Suprapubic skin (tissue), 4 donors: ENCODE data around the gene OTOG. TPM values are rescaled to one million over a fixed set of nuclear protein-coding genes. Genes with fewer than 3 reads are reported as not detected.

Experiments used
- DNase-seq, 2 donors: peaks; one replicate each; pipeline ENCODE4 v3.0.0-alpha.2; 2019; ENCODE audit warnings: low spot score in 2 of 2
- H3K27ac ChIP-seq: fragments of 200-600 bp; sonication (generic); one replicate; pipeline ENCODE4 v1.5.1; 2019
- H3K27me3 ChIP-seq: fragments of 200-600 bp; sonication (generic); one replicate; pipeline ENCODE4 v1.5.1; 2019
- H3K36me3 ChIP-seq: fragments of 200-600 bp; sonication (generic); one replicate; pipeline ENCODE4 v1.5.1; 2019
- H3K4me1 ChIP-seq: fragments of 200-600 bp; sonication (generic); one replicate; pipeline ENCODE4 v1.5.1; 2019
- H3K4me3 ChIP-seq: fragments of 200-600 bp; sonication (generic); one replicate; pipeline ENCODE4 v1.5.1; 2019; ENCODE audit warnings: mild to moderate bottlenecking
- H3K9me3 ChIP-seq: fragments of 200-600 bp; sonication (generic); one replicate; pipeline ENCODE4 v1.5.1; 2019
- CTCF ChIP-seq, 2 donors: fragments of 200-600 bp in 1 of 2; fragments of 450-650 bp in 1 of 2; sonication (generic) in 1 of 2; IDR thresholded peaks; one replicate each; pipeline ENCODE4 v1.5.1; 2016 to 2019; ENCODE audit warnings: antibody characterized with exemption in 2 of 2, mild to moderate bottlenecking in 1 of 2, moderate library complexity in 1 of 2
- EP300 ChIP-seq: sonication (generic); formaldehyde crosslinking; IDR thresholded peaks from one replicate; pipeline ENCODE4 v1.6.1; 2017; ENCODE audit warnings: antibody characterized with exemption
- POLR2A ChIP-seq, 2 donors: fragments of 450-650 bp; IDR thresholded peaks; one replicate each; pipeline ENCODE4 v1.6.1; 2017; ENCODE audit warnings: antibody characterized with exemption in 2 of 2, mild to moderate bottlenecking in 2 of 2, moderate library complexity in 2 of 2
- POLR2AphosphoS5 ChIP-seq, 3 donors: sonication (generic); formaldehyde crosslinking; IDR thresholded peaks; one replicate each; pipeline ENCODE4 v1.6.1; 2017; ENCODE audit warnings: antibody characterized with exemption in 3 of 3
- WGBS: methylation state at CpG from one replicate; pipeline ENCODE4 v1.1.5; 2018; 5-methylcytosine and 5-hydroxymethylcytosine counted together
- total RNA-seq, 4 donors: library from RNA; depleted of rRNA; stranded (reverse); fragments of >200 nt; gene quantifications; one replicate each; pipeline ENCODE4 v1.1.0, GENCODE V29; 2016

The OTOG gene
- total RNA-seq, 4 donors from 2014 or later = not detected

GRCh38 chr11:17609291-17610084 lies 62.4 kb downstream of the OTOG start:
- TF ChIP-seq CTCF (IDR thresholded peaks at IDR 0.05) (no peak), EP300 (no peak), POLR2AphosphoS5 (IDR thresholded peaks at IDR 0.05) (no peak), POLR2A (IDR thresholded peaks at IDR 0.05) (no peak)
- H3K9me3 ChIP-seq = no peaks in the 10 kb centered on the region
- H3K4me3 ChIP-seq = no peak overlapping the region
- no peaks in the 10 kb centered on the region for H3K36me3 ChIP-seq
- DNase-seq = no peak
- no peak overlapping the region for H3K27ac ChIP-seq
- H3K27me3 ChIP-seq = peaks cover 3% of the 10 kb centered on the region
- WGBS = no CpG with 5 or more reads among the region's 12 CpGs
- H3K4me1 ChIP-seq = no peaks in the 10 kb centered on the region

- 82% methylated on average over 9 of the region's 17 CpGs for WGBS
- H3K4me3 ChIP-seq = no peak overlapping the region
- no peak for DNase-seq
- TF ChIP-seq POLR2AphosphoS5 (IDR thresholded peaks at IDR 0.05) = no peak
- TF ChIP-seq POLR2A (IDR thresholded peaks at IDR 0.05) = no peak
- no peak for TF ChIP-seq CTCF (IDR thresholded peaks at IDR 0.05)
- no peak for TF ChIP-seq EP300
- H3K27me3 ChIP-seq = peaks cover 3% of the 10 kb centered on the region
- no peak overlapping the region for H3K27ac ChIP-seq
- H3K36me3 ChIP-seq = no peaks in the 10 kb centered on the region
- H3K4me1 ChIP-seq = no peaks in the 10 kb centered on the region
- H3K9me3 ChIP-seq = no peaks in the 10 kb centered on the region
These were observed 63.2 kb downstream of the OTOG start for GRCh38 chr11:17610085-17610894.

GRCh38 chr11:17611049-17611448 lies 64.0 kb downstream of the OTOG start:
- Histone ChIP-seq H3K36me3 (no peaks in the 10 kb centered on the region), H3K4me1 (no peaks in the 10 kb centered on the region), H3K27ac (no peak overlapping the region), H3K27me3 (peaks cover 3% of the 10 kb centered on the region), H3K9me3 (no peaks in the 10 kb centered on the region), H3K4me3 (no peak overlapping the region)
- 78% methylated on average over 6 of the region's 12 CpGs for WGBS
- TF ChIP-seq POLR2A (IDR thresholded peaks at IDR 0.05) = no peak
- TF ChIP-seq EP300 = no peak
- no peak for TF ChIP-seq CTCF (IDR thresholded peaks at IDR 0.05)
- TF ChIP-seq POLR2AphosphoS5 (IDR thresholded peaks at IDR 0.05) = no peak
- no peak for DNase-seq

GRCh38 chr11:17611503-17612220 lies 64.6 kb downstream of the OTOG start:
- H3K27ac ChIP-seq = no peak overlapping the region
- no peaks in the 10 kb centered on the region for H3K4me1 ChIP-seq
- no peaks in the 10 kb centered on the region for H3K9me3 ChIP-seq
- H3K36me3 ChIP-seq = no peaks in the 10 kb centered on the region
- peaks cover 3% of the 10 kb centered on the region for H3K27me3 ChIP-seq
- no peak overlapping the region for H3K4me3 ChIP-seq
- 92% methylated on average over 12 of the region's 13 CpGs for WGBS
- TF ChIP-seq EP300 = no peak
- TF ChIP-seq POLR2AphosphoS5 (IDR thresholded peaks at IDR 0.05) = no peak
- no peak for TF ChIP-seq CTCF (IDR thresholded peaks at IDR 0.05)
- TF ChIP-seq POLR2A (IDR thresholded peaks at IDR 0.05) = no peak
- DNase-seq = no peak
